ENCODE data around the gene CNIH3.

CNIH3 gene

GRCh38 chr1:224616756-224617409, 766 bp downstream of the CNIH3 start:
- DNase-seq, result peak; percentile 63

DNA sequence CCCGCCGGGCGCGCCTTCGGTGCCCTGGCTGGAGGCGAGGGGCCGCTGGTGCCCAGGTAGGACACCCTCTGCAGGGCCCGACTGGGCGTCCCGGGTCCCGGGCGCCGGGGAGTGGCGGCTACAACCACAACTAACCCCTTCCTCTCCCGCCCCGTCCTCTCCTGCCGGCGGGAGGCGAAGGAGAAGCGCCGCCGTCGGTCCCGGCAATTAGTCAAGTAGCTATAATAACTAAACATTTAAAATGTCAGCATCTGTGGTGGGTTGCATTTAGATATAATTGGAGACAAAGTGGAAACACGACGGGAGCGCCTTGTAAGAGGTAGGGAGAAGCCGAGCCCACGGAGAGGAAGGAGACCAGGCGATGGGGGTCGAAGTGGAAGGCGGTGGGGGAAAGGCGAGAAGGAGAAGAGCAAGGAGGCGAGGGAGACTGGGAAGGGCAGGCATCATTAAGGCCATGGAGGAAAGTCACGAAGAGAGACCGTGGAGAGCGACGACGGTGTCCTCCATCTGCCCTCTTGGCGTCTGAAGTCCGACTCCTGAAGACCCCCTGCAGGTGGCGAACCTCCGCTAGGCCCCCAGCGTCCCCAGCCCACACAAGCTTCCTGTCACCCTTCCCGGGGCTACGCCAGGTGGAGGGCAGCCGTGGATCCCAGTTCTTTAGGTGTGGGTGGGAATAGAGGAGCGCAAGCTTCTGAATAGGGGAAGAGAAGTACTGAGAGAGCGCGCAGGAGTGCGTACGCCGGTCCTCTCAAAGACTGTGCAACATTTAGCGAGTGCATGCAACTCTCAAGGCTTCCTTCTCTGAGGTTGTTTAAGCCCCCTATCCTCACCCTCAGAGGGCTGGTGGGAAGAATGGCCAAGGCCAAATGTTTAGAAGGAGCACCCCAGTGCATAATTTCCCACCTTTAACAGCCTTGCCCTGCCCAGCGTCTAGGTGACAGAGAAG, 1.6 kb downstream of the CNIH3 start:
- no peak for DNase-seq

DNA sequence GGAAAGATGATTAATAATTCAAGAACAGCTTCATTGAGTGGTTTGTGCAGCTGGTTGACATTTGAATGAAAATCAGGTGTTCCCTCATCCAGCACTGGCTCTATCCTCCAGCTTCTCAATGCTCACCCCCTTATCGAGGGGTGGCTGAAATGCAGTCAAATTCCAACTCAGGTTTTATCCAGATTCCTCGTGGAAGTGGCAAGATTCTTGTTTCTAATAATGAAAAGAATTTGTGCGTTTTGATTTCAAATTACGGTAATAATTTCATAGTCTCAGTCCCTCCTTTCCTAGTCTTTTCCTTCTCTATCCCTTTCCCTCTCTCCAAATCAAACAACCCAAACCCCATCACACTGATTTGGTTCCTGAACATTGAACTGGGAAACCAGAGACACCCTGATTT, 3.1 kb downstream of the CNIH3 start:
- no peak for DNase-seq

- DNase-seq, result no peak
Observed at GRCh38 chr1:224620105-224620504, 4.0 kb downstream of the CNIH3 start.

DNA sequence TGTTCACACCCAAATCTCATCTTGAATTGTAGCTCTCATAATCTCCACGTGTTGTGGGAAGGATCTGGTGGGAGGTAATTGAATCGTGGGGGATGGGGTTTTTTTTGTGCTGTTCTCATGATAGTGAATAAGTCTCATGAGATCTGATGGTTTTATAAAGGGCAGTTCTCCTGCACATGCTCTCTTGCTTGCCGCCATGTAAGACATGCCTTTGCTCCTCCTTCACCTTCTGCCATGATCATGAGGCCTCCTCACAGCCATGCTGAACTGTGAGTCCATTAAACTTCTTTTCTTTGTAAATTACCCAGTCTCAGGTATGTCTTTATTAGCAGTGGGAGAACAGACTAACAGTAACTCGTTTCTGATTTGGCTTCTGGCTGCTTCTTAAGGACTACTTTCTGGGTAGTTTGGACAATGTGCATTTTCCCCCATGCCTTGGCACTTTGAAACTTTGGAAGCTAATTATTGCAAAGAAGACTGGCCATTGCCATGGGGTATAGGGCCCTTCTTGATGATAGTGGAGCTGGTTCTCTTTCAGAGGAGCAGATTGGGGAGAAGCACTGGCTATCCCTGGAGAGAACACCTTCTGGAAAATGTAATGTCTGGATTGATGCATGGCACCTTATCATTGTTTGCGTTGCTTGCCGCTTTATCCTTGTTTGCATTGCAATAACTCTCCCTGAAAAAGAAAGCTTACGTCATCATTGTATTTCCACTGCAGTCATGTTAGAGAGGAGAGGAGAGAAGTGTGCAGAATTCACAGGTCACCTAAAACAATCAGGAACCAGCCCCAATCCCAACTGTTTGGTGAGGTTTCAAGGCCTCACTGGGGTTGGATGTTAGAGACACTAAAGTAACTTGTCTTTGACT, 5.9 kb downstream of the CNIH3 start:
- no peak for DNase-seq

DNA sequence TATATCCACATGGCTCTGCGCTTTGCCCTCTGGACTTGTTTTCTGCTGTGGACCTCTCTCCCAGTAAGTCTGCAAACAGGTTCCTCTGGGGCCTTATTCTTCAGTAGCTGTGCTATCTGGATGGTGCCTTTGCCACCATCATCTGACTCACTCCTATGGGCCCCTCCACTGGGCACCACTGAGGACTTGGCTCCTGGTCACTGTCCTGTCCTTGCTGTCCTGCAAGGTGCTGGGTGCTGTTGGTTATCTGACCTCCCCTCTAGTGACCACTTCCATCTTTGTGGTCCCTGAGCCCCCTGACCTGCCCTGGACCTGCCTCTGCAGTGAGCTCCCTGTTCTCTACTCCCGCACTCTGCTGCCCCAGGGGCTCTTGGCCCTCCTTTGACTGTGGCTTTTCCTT, 6.7 kb downstream of the CNIH3 start:
- no peak for DNase-seq

GRCh38 chr1:224623310-224623714, 7.2 kb downstream of the CNIH3 start:
- DNase-seq, result no peak

DNA sequence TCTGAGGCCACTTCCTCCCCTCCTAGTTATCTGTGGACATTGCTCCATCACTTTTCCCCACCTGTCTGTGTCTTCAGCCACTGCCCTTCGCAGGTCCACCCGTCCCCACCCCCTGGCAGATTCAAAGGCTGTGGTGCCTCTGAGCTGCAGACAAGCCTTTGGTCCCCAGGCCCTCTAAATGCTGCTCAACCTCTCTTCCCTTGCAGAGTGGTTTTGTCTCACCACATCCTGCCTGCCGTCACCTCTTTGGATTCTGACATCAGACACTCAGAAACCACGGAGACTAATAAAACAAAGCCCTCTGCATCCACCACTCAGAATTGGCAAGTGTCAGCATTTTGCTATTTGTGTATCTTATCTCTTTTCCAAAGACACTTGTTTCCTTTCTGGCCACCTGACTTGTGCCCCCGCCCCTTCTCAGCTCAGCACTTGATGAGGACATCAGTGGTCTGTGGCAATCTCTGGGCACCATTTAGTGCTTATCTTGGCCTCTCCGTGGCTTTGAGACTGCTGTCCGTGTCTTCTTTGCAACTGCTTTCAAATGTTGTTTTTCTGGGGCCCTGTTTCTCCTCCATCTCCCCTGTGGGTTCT, 7.7 kb downstream of the CNIH3 start:
- DNase-seq, result peak; percentile 87

DNA sequence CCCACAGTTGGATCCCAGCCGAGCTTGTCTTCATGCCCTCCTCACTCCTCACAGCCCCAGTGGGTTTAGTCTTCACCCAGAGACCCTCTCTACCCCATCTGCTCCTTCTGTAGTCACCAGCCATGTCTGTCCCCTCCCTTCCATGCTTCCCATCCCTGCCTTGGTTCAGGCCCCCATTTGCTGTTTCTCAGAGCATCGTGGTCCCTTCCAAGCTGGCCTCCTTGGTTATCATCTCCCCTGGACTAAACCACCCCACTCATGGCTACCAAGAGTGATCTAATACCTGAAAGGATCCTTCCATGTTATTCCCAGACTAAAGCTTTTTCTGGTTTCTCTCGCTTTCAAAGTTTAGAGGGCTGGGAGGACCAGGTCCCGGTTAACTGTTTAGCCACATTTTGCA, 8.3 kb downstream of the CNIH3 start:
- no peak for DNase-seq

DNA sequence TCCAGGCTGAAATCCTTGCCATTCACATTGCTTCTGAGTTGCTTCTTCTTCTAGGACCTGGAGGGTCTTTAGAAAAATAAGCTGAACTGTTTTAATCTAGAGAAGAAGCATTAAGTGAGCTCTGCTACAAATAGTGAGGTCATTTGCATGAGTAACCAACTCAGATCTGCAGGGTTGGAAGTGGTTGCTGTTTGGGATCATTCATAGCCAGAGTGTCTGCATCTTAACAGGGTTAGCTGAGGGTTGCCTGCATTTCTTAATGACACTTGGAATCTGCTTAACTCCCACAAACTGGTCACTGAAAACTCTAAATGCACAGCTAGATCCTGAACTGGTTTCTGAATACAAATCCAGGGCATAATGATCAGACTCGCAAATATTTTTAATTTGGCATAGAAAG, 9.9 kb downstream of the CNIH3 start:
- DNase-seq, result no peak

- no peak for DNase-seq
Observed at GRCh38 chr1:224629965-224630364, 13.8 kb downstream of the CNIH3 start.

- no peak for DNase-seq
Observed at GRCh38 chr1:224631462-224632115, 15.5 kb downstream of the CNIH3 start.

DNA sequence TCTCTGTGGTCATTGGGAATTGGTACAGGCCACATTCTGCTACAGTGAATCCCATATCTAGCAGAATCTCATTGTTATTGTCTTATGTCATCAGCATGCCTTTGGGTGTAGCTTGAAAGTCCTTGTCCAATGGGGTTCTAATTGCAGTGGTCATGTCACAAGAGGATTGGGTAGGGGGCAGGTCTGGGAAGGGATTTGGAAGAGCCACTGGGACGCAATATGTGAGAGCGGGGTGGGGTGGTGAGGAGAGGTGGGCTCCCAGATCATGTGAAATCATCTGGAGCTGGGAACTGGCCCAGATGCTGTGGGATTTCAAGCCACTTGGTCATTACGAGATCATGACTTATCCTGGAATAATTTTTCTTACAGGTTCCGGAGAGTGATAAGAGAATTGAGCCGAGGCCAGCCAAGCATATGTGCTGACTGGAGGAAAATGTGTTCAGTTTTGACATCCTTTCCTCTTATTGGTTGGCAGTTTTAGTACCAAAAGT, 16.3 kb downstream of the CNIH3 start:
- no peak for DNase-seq

DNA sequence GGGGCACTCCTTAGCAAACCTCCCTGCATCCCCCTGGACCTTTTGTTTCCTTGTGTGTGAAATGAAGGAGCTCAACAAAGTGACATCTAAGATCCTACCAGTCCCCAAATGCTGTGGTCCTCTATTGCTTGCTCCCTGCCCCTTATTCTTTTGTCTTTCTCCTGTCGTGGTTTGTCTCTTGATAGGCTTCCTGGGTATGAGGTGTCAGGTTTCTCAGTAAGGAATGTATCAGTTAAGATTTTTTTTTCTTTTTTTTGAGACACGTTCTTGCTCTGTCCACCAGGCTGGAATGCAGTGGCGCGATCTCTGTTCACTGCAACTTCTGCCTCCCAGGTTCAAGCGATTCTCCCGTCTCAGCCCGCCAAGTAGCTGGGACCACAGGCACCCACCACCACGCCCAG, 16.8 kb downstream of the CNIH3 start:
- DNase-seq, result no peak

DNA sequence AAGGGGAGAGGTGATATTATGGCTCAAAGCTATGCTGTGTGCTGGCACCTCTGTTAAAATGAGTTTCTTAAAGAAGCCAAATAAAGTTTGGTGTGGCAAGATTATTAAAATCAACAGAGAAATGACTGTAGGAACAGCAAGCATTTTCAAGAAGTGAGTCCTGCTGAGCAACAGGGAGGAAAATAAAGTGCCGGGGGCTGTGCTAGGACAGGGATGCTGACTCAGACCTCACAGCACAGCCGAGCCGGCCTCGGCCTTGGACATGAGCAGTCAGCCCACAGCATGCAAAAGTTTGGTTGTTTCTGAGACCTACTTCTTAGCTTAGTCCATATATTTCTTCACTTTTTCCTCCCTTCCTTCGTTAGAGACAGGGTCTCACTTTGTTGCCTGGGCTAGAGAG, 19.2 kb downstream of the CNIH3 start:
- DNase-seq, result no peak

DNA sequence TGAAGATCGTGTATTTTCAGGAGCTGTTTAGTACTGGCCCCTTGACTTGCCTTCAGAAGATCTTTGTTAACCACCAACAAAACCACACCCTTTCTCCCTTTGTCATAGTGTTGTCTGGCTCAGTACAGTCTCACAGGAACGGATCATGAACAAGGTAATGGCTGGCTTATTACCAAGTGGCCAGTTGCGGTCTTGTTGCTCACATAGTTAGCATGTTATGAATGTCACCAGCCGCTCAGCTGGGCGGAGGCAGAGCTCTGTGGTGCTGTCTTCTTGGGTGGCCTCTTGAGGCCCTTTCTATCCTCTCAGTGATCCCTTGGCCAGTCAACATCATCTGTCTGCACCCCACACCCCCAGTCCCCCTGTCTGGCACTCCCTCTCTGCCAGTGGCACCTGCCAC, 21.4 kb downstream of the CNIH3 start:
- DNase-seq, result no peak

DNA sequence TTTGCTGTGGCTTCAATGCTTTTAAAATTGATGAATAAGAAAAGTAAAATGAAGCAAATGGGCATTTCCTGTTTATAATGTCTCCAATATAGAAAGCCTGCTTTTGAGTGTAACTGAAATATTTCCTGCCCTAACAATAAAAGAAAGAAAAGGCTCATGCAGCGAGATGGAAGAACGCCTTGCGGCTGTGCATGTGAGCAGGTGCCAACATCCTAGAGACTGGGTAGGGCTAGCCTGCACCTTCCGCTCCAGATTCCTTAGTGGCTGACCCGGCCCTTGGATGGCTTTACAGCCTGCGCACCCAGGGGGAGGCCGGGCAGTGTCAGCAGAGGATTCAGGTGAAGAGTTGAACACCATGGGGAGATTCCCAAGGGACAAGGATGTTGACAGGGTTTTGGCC, 21.8 kb downstream of the CNIH3 start:
- DNase-seq, result no peak

- no peak for DNase-seq
Observed at GRCh38 chr1:224639426-224639975, 23.4 kb downstream of the CNIH3 start.

GRCh38 chr1:224640018-224640417, 23.9 kb downstream of the CNIH3 start:
- DNase-seq, result no peak

GRCh38 chr1:224640587-224640986, 24.5 kb downstream of the CNIH3 start:
- DNase-seq, result no peak

- DNase-seq, result no peak
Observed at GRCh38 chr1:224641030-224641429, 24.9 kb downstream of the CNIH3 start.

- no peak for DNase-seq
Observed at GRCh38 chr1:224643653-224644052, 27.5 kb downstream of the CNIH3 start.

Measured in activated effector memory CD4-positive, alpha-beta T cell treated with anti-CD3 and anti-CD28 coated beads, Interleukin-2, amount 50 U/mL, for 16 hours (primary cell).